Thyroid gland (tissue), 4 donors: ENCODE data around the gene CARD11.

Source experiments
- CTCF ChIP-seq, 6 experiments: fragments of 200-600 bp in 3 of 6; fragments of 450-650 bp in 3 of 6; sonication (generic) in 3 of 6; IDR thresholded peaks; one replicate each; pipeline ENCODE4 v1.5.1; 2016 to 2019; ENCODE audit warnings: antibody characterized with exemption in 6 of 6, mild to moderate bottlenecking in 2 of 6, inconsistent platforms in 1 of 6, moderate library complexity in 1 of 6
- POLR2A ChIP-seq, 2 donors: fragments of 450-650 bp; IDR thresholded peaks; one replicate each; pipeline ENCODE4 v1.6.1; 2017; ENCODE audit warnings: antibody characterized with exemption in 2 of 2, mild to moderate bottlenecking in 2 of 2, moderate library complexity in 1 of 2

- TF ChIP-seq POLR2A (IDR thresholded peaks at IDR 0.05) (no peak), CTCF (IDR thresholded peaks at IDR 0.05) (no peak)
Measured at GRCh38 chr7:3069771-3070449, 26.2 kb upstream of the CARD11 start.
